DOHH2 (cell line): ENCODE results near the gene PIGL.

ENCODE experiments used
- H3F3A ChIP-seq: fragments of 200-600 bp; sonication (generic), shearing (Covaris generic); 2 replicates; pipeline ENCODE4 v1.6.0; 2016; ENCODE audit warnings: antibody characterized with exemption, mild to moderate bottlenecking; ENCODE audit not compliant: control insufficient read depth, insufficient read depth
- H3K27ac ChIP-seq: fragments of 200-600 bp; sonication (generic); 2 replicates; pipeline ENCODE4 v1.5.1; 2014; ENCODE audit warnings: low read depth, mild to moderate bottlenecking, low read length, moderate library complexity
- H3K27me3 ChIP-seq: fragments of 200-600 bp; sonication (generic); 2 replicates; pipeline ENCODE4 v1.6.1; 2014; ENCODE audit warnings: mild to moderate bottlenecking, low read length, mixed read lengths; ENCODE audit not compliant: control insufficient read depth
- H3K36me3 ChIP-seq: fragments of 200-600 bp; sonication (generic); 2 replicates; pipeline ENCODE4 v1.6.1; 2014; ENCODE audit warnings: mild to moderate bottlenecking, low read length, moderate library complexity, mixed read lengths; ENCODE audit not compliant: control insufficient read depth
- H3K4me1 ChIP-seq: fragments of 200-600 bp; sonication (generic); 2 replicates; pipeline ENCODE4 v1.6.1; 2014; ENCODE audit warnings: mild to moderate bottlenecking, low read length, mixed read lengths; ENCODE audit not compliant: control insufficient read depth
- H3K4me2 ChIP-seq: fragments of 200-600 bp; sonication (generic); 2 replicates; pipeline ENCODE4 v1.6.0; 2014; ENCODE audit warnings: mild to moderate bottlenecking, low read length, moderate library complexity
- H3K4me3 ChIP-seq: fragments of 200-600 bp; sonication (generic); 2 replicates; pipeline ENCODE4 v1.5.1; 2014; ENCODE audit warnings: mild to moderate bottlenecking, low read length, mixed read lengths
- H3K79me2 ChIP-seq: fragments of 200-600 bp; sonication (generic); 2 replicates; pipeline ENCODE4 v1.6.1; 2014; ENCODE audit warnings: mild to moderate bottlenecking, low read length, mixed read lengths; ENCODE audit not compliant: control insufficient read depth
- H3K9me2 ChIP-seq: fragments of 200-600 bp; sonication (generic); replicated peaks from 2 replicates; pipeline ENCODE4 v1.6.1; 2014; ENCODE audit warnings: mild to moderate bottlenecking, low read length, mixed read lengths; ENCODE audit not compliant: control insufficient read depth
- H3K9me3 ChIP-seq: fragments of 200-600 bp; sonication (generic); 2 replicates; pipeline ENCODE4 v1.6.1; 2014; ENCODE audit warnings: antibody characterized with exemption, low read length, mixed read lengths; ENCODE audit not compliant: control insufficient read depth, insufficient read depth
- H4K20me1 ChIP-seq: fragments of 200-600 bp; sonication (generic); 2 replicates; pipeline ENCODE4 v1.6.0; 2014; ENCODE audit warnings: low read depth, mild to moderate bottlenecking, antibody characterized with exemption, low read length, moderate library complexity; ENCODE audit not compliant: control insufficient read depth, insufficient read depth
- EZH2phosphoT487 ChIP-seq: fragments of 200-600 bp; sonication (generic); IDR thresholded peaks from 2 replicates; pipeline ENCODE4 v1.6.1; 2017; ENCODE audit warnings: borderline replicate concordance, mild to moderate bottlenecking, antibody characterized with exemption, low read length, moderate library complexity, mixed read lengths
- TF ChIP-seq, protein P1 (sequence below): fragments of 200-600 bp; sonication (generic); IDR thresholded peaks from one replicate; pipeline ENCODE4 v1.5.1; 2014; ENCODE audit warnings: antibody characterized with exemption, mild to moderate bottlenecking, low read depth, low read length; ENCODE audit not compliant: poor library complexity, severe bottlenecking

The PIGL gene

DNA sequence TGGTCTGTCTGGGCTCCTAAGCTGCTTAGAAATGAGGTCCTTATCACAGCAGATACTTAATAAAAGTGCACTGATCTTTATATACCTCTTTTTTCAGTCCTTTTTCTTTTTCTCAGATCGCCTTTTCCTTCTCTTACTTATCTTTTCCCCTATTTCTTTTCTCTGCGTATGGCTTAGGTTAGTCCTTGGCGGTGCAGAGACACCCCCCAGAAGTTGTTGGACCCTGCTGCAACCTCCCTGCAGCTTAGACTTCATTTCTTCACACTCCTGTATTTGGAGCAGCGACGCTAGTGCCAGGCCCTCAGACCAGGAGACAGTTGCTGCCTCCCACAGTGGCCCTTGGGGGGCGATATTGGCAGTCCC lies 68.6 kb downstream of the PIGL start:
- TF ChIP-seq EZH2phosphoT487, result no peak
- TF ChIP-seq, protein P1, sequence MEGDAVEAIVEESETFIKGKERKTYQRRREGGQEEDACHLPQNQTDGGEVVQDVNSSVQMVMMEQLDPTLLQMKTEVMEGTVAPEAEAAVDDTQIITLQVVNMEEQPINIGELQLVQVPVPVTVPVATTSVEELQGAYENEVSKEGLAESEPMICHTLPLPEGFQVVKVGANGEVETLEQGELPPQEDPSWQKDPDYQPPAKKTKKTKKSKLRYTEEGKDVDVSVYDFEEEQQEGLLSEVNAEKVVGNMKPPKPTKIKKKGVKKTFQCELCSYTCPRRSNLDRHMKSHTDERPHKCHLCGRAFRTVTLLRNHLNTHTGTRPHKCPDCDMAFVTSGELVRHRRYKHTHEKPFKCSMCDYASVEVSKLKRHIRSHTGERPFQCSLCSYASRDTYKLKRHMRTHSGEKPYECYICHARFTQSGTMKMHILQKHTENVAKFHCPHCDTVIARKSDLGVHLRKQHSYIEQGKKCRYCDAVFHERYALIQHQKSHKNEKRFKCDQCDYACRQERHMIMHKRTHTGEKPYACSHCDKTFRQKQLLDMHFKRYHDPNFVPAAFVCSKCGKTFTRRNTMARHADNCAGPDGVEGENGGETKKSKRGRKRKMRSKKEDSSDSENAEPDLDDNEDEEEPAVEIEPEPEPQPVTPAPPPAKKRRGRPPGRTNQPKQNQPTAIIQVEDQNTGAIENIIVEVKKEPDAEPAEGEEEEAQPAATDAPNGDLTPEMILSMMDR, result peak; percentile 69
- peak overlapping the region; percentile 96 for H3K4me2 ChIP-seq
- H3K79me2 ChIP-seq, result no peaks in the 10 kb centered on the region
- peak overlapping the region; percentile 85 for H3K27ac ChIP-seq
- no peaks in the 10 kb centered on the region for H3K36me3 ChIP-seq
- H3F3A ChIP-seq, result peaks cover 17% of the 10 kb centered on the region
- H3K4me3 ChIP-seq, result peak overlapping the region; percentile 73
- H3K9me3 ChIP-seq, result no peaks in the 10 kb centered on the region
- H4K20me1 ChIP-seq, result no peaks in the 10 kb centered on the region
- peaks cover 49% of the 10 kb centered on the region for H3K4me1 ChIP-seq
- H3K27me3 ChIP-seq, result no peaks in the 10 kb centered on the region
- no peaks in the 10 kb centered on the region for H3K9me2 ChIP-seq

DNA sequence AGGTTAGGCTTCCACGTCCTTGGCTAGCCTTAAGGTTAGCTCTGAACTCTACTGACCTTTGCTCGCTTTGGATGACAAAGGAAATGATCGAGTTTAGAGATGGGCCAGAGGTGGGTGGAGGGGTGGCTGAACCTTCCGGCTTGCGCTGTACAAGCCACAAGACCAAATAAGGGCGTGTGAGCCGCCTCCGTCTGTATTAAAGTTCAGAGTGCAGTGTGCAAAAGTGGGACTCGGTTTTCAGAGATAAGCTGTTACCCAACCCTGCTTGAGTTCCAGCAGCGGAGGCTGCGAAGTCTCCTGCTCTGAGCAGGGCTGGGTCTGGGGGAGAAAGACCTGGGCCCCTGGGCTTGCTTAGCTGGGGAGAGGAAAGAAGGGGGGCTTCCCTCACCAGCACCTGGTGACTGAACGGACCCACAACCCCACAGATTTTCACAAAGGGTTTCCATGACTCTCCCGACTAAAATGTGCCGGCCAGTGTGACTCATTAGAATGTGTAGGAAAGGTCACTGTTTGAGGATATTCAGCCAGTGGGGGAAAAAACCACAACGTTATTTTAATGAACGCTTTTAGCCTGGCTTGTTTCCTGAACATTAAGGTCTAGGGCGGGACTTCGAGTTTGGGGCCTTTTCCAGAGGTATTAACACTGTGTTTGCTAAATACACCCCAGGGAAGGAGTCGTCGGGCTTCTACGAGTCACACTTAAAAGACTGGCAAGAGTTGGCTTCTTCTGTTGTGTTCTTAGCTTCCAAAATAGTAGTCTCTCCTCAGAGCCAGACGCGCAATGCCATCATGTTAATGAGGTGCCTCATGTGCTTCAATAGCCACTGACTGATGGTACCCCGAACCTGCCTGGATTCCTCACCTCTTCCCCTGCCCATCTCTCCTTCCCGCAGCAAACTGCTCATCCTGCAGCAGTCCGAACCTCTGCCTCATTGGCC lies 69.3 kb downstream of the PIGL start:
- peaks cover 17% of the 10 kb centered on the region for H3F3A ChIP-seq
- peak overlapping the region; percentile 73 for H3K4me3 ChIP-seq
- H3K27ac ChIP-seq, result peak overlapping the region; percentile 85
- no peaks in the 10 kb centered on the region for H3K36me3 ChIP-seq
- H3K79me2 ChIP-seq, result no peaks in the 10 kb centered on the region
- no peaks in the 10 kb centered on the region for H3K9me3 ChIP-seq
- H3K9me2 ChIP-seq, result no peaks in the 10 kb centered on the region
- TF ChIP-seq, protein P1, result no peak
- TF ChIP-seq EZH2phosphoT487, result no peak
- H3K4me2 ChIP-seq, result peak overlapping the region; percentile 96
- no peaks in the 10 kb centered on the region for H3K27me3 ChIP-seq
- no peaks in the 10 kb centered on the region for H4K20me1 ChIP-seq
- peaks cover 53% of the 10 kb centered on the region for H3K4me1 ChIP-seq

DNA sequence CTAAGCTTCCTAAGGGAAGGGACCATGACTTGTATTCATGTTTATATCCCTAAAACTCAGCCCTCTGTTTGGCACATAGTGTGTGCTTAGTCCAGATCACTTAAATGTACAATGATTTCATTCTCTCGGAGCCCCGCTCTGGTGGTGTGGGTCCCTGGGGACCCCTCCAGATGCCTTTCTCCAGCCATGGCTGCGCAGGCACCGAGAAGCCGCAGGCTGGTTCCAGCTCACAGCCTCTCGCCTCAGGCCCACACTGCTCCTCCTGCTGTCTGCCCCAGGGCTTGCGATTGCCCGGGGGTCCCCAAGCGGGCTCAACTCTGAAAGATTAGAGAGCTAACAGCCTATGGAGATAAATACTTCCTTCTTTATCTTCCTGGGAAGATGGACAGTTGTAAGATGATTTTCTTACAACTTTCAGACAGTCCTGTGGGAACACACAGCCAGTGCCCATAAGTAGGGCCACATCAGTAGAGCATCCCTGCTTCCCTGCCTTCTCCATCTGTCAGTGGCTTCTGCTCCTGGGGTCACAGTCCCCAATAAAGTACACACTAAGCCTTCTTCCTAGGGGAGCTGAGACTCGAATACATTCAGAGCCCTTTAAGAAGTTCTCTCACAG lies 70.0 kb downstream of the PIGL start:
- Histone ChIP-seq H3K27me3 (no peaks in the 10 kb centered on the region), H3K9me2 (no peaks in the 10 kb centered on the region), H3K27ac (peak overlapping the region; percentile 85), H3K79me2 (no peaks in the 10 kb centered on the region), H3K4me3 (peak overlapping the region; percentile 73), H3K4me1 (peaks cover 53% of the 10 kb centered on the region), H3F3A (peaks cover 17% of the 10 kb centered on the region), H3K9me3 (no peaks in the 10 kb centered on the region), H3K36me3 (no peaks in the 10 kb centered on the region), H4K20me1 (no peaks in the 10 kb centered on the region), H3K4me2 (peak overlapping the region; percentile 96)
- TF ChIP-seq, protein P1, result peak; percentile 55
- no peak for TF ChIP-seq EZH2phosphoT487
